ENCODE measurements around the gene VGLL3. TPM values are rescaled to one million over a fixed set of nuclear protein-coding genes. Genes with fewer than 3 reads are reported as not detected.

VGLL3 gene
- total and polyA plus RNA-seq, 2 donors (not counting 1 experiment from before 2014, with no cell fraction given), result not detected

- DNase-seq (no peak), ATAC-seq (ENCODE audit: low read depth) (no peak)
- no peaks in the 10 kb centered on the region for H3K4me1 ChIP-seq (ENCODE audit: control insufficient read depth in 2 of 2, insufficient read depth in 2 of 2, low read length in 2 of 2)
- Mint-ChIP-seq H3K4me1 (no peaks in the 10 kb centered on the region), H3K4me3 (no peak overlapping the region), H3K27ac (no peak overlapping the region), H3K27me3 (no peaks in the 10 kb centered on the region), H3K9me3 (ENCODE audit: insufficient read depth) (no peaks in the 10 kb centered on the region)
- intact Hi-C loops (cut with micrococcal nuclease), result no loop called here
- ChIA-PET CTCF (no interaction called here), POLR2A (no interaction called here)
- TF ChIP-seq EZH2 (IDR thresholded peaks at IDR 0.05; ENCODE audit: borderline replicate concordance, insufficient read depth, low read depth, low read length, poor library complexity, severe bottlenecking), result no peak
- TF ChIP-seq, protein P1, sequence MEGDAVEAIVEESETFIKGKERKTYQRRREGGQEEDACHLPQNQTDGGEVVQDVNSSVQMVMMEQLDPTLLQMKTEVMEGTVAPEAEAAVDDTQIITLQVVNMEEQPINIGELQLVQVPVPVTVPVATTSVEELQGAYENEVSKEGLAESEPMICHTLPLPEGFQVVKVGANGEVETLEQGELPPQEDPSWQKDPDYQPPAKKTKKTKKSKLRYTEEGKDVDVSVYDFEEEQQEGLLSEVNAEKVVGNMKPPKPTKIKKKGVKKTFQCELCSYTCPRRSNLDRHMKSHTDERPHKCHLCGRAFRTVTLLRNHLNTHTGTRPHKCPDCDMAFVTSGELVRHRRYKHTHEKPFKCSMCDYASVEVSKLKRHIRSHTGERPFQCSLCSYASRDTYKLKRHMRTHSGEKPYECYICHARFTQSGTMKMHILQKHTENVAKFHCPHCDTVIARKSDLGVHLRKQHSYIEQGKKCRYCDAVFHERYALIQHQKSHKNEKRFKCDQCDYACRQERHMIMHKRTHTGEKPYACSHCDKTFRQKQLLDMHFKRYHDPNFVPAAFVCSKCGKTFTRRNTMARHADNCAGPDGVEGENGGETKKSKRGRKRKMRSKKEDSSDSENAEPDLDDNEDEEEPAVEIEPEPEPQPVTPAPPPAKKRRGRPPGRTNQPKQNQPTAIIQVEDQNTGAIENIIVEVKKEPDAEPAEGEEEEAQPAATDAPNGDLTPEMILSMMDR (IDR thresholded peaks at IDR 0.05), result no peak
- no peak overlapping the region for H3K9ac ChIP-seq (ENCODE audit: low read length)
- H3K79me2 ChIP-seq (ENCODE audit: control insufficient read depth, insufficient read depth, low read length), result no peaks in the 10 kb centered on the region
- no peak overlapping the region for H3K4me2 ChIP-seq (replicated peaks; ENCODE audit: low read depth, low read length, poor library complexity, severe bottlenecking)
- no peak overlapping the region for H3K27ac ChIP-seq (ENCODE audit: low read length in 2 of 2)
- no peaks in the 10 kb centered on the region for H3K36me3 ChIP-seq (replicated peaks in 1 of 2; ENCODE audit: control extremely low read depth in 1 of 2, control insufficient read depth in 1 of 2, extremely low read depth in 1 of 2, insufficient read depth in 2 of 2, low read length in 1 of 2)
- H3K27me3 ChIP-seq (replicated peaks in 1 of 4; ENCODE audit: control extremely low read depth in 1 of 4, control insufficient read depth in 3 of 4, insufficient read depth in 4 of 4, low read length in 3 of 4), result no peaks in the 10 kb centered on the region
- WGBS (ENCODE audit: insufficient coverage), result 32% methylated on average over 3 of the region's 3 CpGs
- H4K20me1 ChIP-seq (ENCODE audit: control insufficient read depth, insufficient read depth, low read length, poor library complexity, severe bottlenecking), result no peaks in the 10 kb centered on the region
- no peak overlapping the region for H2AFZ ChIP-seq (ENCODE audit: insufficient read depth, low read depth, low read length, poor library complexity, severe bottlenecking)
- no peaks in the 10 kb centered on the region for H3K9me3 ChIP-seq (ENCODE audit: control extremely low read depth in 1 of 3, control insufficient read depth in 2 of 3, insufficient read depth in 1 of 3, low read length in 2 of 3)
- no peak overlapping the region for H3K4me3 ChIP-seq (ENCODE audit: control extremely low read depth in 1 of 5, extremely low read depth in 1 of 5, insufficient read depth in 1 of 5, low read depth in 2 of 5, low read length in 4 of 5)
These were observed 56.1 kb downstream of the VGLL3 start for GRCh38 chr3:86934851-86935250.

GRCh38 chr3:86930831-86931230, 60.1 kb downstream of the VGLL3 start:
- no peaks in the 10 kb centered on the region for H3K36me3 ChIP-seq (replicated peaks in 1 of 2; ENCODE audit: control extremely low read depth in 1 of 2, control insufficient read depth in 1 of 2, extremely low read depth in 1 of 2, insufficient read depth in 2 of 2, low read length in 1 of 2)
- ChIA-PET POLR2A (no interaction called here), CTCF (no interaction called here)
- no peak for TF ChIP-seq EZH2 (IDR thresholded peaks at IDR 0.05; ENCODE audit: borderline replicate concordance, insufficient read depth, low read depth, low read length, poor library complexity, severe bottlenecking)
- TF ChIP-seq, protein P1 (IDR thresholded peaks at IDR 0.05), result no peak
- H3K4me3 Mint-ChIP-seq, result no peak overlapping the region
- no peak for DNase-seq
- no peak overlapping the region for H3K4me3 ChIP-seq (ENCODE audit: control extremely low read depth in 1 of 5, extremely low read depth in 1 of 5, insufficient read depth in 1 of 5, low read depth in 2 of 5, low read length in 4 of 5)
- H3K9ac ChIP-seq (ENCODE audit: low read length), result no peak overlapping the region
- no peak overlapping the region for H3K4me2 ChIP-seq (replicated peaks; ENCODE audit: low read depth, low read length, poor library complexity, severe bottlenecking)
- H3K27me3 Mint-ChIP-seq, result no peaks in the 10 kb centered on the region
- H3K79me2 ChIP-seq (ENCODE audit: control insufficient read depth, insufficient read depth, low read length), result no peaks in the 10 kb centered on the region
- H3K4me1 Mint-ChIP-seq, result no peaks in the 10 kb centered on the region
- no peak overlapping the region for H2AFZ ChIP-seq (ENCODE audit: insufficient read depth, low read depth, low read length, poor library complexity, severe bottlenecking)
- no peaks in the 10 kb centered on the region for H3K9me3 Mint-ChIP-seq (ENCODE audit: insufficient read depth)
- H3K9me3 ChIP-seq (ENCODE audit: control extremely low read depth in 1 of 3, control insufficient read depth in 2 of 3, insufficient read depth in 1 of 3, low read length in 2 of 3), result peaks cover 0 to 3% (median 0%) of the 10 kb centered on the region in 3 donors
- no peak for ATAC-seq (ENCODE audit: low read depth)
- H3K27ac ChIP-seq (ENCODE audit: low read length in 2 of 2), result no peak overlapping the region
- no peaks in the 10 kb centered on the region for H3K4me1 ChIP-seq (ENCODE audit: control insufficient read depth in 2 of 2, insufficient read depth in 2 of 2, low read length in 2 of 2)
- no peak overlapping the region for H3K27ac Mint-ChIP-seq
- no peaks in the 10 kb centered on the region for H4K20me1 ChIP-seq (ENCODE audit: control insufficient read depth, insufficient read depth, low read length, poor library complexity, severe bottlenecking)
- 100% methylated on average over 1 of the region's 3 CpGs for WGBS (ENCODE audit: insufficient coverage)
- H3K27me3 ChIP-seq (replicated peaks in 1 of 4; ENCODE audit: control extremely low read depth in 1 of 4, control insufficient read depth in 3 of 4, insufficient read depth in 4 of 4, low read length in 3 of 4), result no peaks in the 10 kb centered on the region
- intact Hi-C loops (cut with micrococcal nuclease), result no loop called here
